A549 (cell line): ENCODE results near the gene ENO3. TPM values are rescaled to one million over a fixed set of nuclear protein-coding genes. Genes with fewer than 3 reads are reported as not detected.

Experiments
- ATAC-seq, 2 experiments: fragments of 200-7000 bp in 1 of 2; fragments of >200 bp in 1 of 2; cut with Nextera tagmentation in 1 of 2; cut with Tn5 transposase in 1 of 2; 3 replicates each; pipeline versions ENCODE4 v1.8.0 to v1.9.1; 2018 to 2020; ENCODE audit warnings: mild to moderate bottlenecking in 1 of 2, moderate library complexity in 1 of 2
- CTCF ChIA-PET: fragments of 300-600 bp; sonication (Branson Sonifier 250); formaldehyde crosslinking; extraction: SDS; loops from one replicate; lab custom pipeline; 2021; ENCODE audit warnings: antibody characterized with exemption, inconsistent platforms; lab: Yijun Ruan, JAX
- POLR2A ChIA-PET: fragments of 350-600 bp; formaldehyde crosslinking; extraction: SDS; loops from one replicate; lab custom pipeline; 2021; ENCODE audit warnings: antibody characterized with exemption, inconsistent platforms; lab: Yijun Ruan, JAX
- DNase-seq, 2 experiments: peaks; one replicate each; pipeline versions ENCODE4 v3.0.0 to v3.0.0-alpha.2; 2011 to 2016; ENCODE audit warnings: low read depth in 1 of 2, low spot score in 1 of 2
- FAIRE-seq: peaks from 2 replicates; lab custom pipeline; 2011; peaks lifted over from hg19 to GRCh38; lab: Jason Lieb, UNC
- H3K27ac ChIP-seq, 2 experiments: fragments of >200 bp; sonication (Bioruptor Twin); formaldehyde crosslinking; 3 replicates each; pipeline ENCODE4 v1.5.1; 2016 to 2017
- H3K4me1 ChIP-seq: fragments of >200 bp; sonication (Bioruptor Twin); formaldehyde crosslinking; 3 replicates; pipeline ENCODE4 v1.6.1; 2016
- H3K4me2 ChIP-seq: fragments of >200 bp; sonication (Bioruptor Twin); formaldehyde crosslinking; 3 replicates; pipeline ENCODE4 v1.6.1; 2016
- H3K4me3 ChIP-seq: fragments of >200 bp; sonication (Bioruptor Twin); formaldehyde crosslinking; 3 replicates; pipeline ENCODE4 v1.5.1; 2016
- H3K9me3 ChIP-seq: fragments of >200 bp; sonication (Bioruptor Twin); formaldehyde crosslinking; 3 replicates; pipeline ENCODE4 v1.6.1; 2016
- BHLHE40 ChIP-seq: IDR thresholded peaks from 2 replicates; pipeline ENCODE4 v1.6.1; 2012; ENCODE audit warnings: low read depth, low read length, inconsistent platforms
- CHD2 ChIP-seq: fragments of 150-350 bp; IDR thresholded peaks from 2 replicates; pipeline ENCODE4 v1.6.1; 2014; ENCODE audit warnings: low read length; ENCODE audit not compliant: partially characterized antibody
- CHD4 ChIP-seq: fragments of 200-600 bp; sonication (generic); IDR thresholded peaks from 2 replicates; pipeline ENCODE4 v1.6.1; 2016; ENCODE audit warnings: antibody characterized with exemption, mild to moderate bottlenecking, borderline replicate concordance
- FOXS1 ChIP-seq: fragments of 250-450 bp; sonication (Bioruptor Pico); IDR thresholded peaks from 2 replicates; pipeline ENCODE4 v1.5.0; 2020; ENCODE audit warnings: mild to moderate bottlenecking, moderate library complexity
- HEYL ChIP-seq: fragments of 250-450 bp; sonication (Bioruptor Pico); IDR thresholded peaks from 2 replicates; pipeline ENCODE4 v1.8.0; 2021; ENCODE audit warnings: mild to moderate bottlenecking, moderate library complexity
- HOXA7 ChIP-seq: fragments of 250-450 bp; sonication (Bioruptor Pico); IDR thresholded peaks from 2 replicates; pipeline ENCODE4 v1.5.0; 2020; ENCODE audit warnings: mild to moderate bottlenecking, moderate library complexity
- HOXB13 ChIP-seq: fragments of 250-450 bp; sonication (Bioruptor Pico); IDR thresholded peaks from 2 replicates; pipeline ENCODE4 v1.5.0; 2020; ENCODE audit warnings: low read depth, mild to moderate bottlenecking, moderate library complexity
- JUN ChIP-seq, 2 experiments: fragments of >200 bp; sonication (Bioruptor Twin); formaldehyde crosslinking; IDR thresholded peaks; 2 replicates in 1 of 2; 3 replicates in 1 of 2; pipeline ENCODE4 v1.6.1; 2016 to 2017
- NR3C1 ChIP-seq: fragments of >200 bp; sonication (Bioruptor Twin); formaldehyde crosslinking; IDR thresholded peaks from 3 replicates; pipeline ENCODE4 v1.6.1; 2017
- POLR2A ChIP-seq: IDR thresholded peaks from 2 replicates; pipeline ENCODE4 v1.6.1; 2012; ENCODE audit warnings: mild to moderate bottlenecking, low read length
- POLR2AphosphoS2 ChIP-seq: conservative IDR thresholded peaks from 2 replicates; pipeline ENCODE4 v1.6.1; 2012; ENCODE audit warnings: low read length, improper control_type of control experiment, inconsistent platforms
- RFX5 ChIP-seq: fragments of 450-650 bp; IDR thresholded peaks from 2 replicates; pipeline ENCODE4 v1.7.1; 2014; ENCODE audit warnings: antibody characterized with exemption, mild to moderate bottlenecking, moderate library complexity
- RNF2 ChIP-seq: fragments of 200-600 bp; sonication (generic); IDR thresholded peaks from 2 replicates; pipeline ENCODE4 v1.6.1; 2016; ENCODE audit warnings: low read depth, mild to moderate bottlenecking, antibody characterized with exemption, moderate library complexity, borderline replicate concordance
- TP53 ChIP-seq: fragments of 250-450 bp; sonication (Bioruptor Pico); IDR thresholded peaks from 2 replicates; pipeline ENCODE4 v1.5.0; 2021; ENCODE audit warnings: mild to moderate bottlenecking, moderate library complexity
- ZSCAN20 ChIP-seq: fragments of 250-450 bp; sonication (Bioruptor Pico); IDR thresholded peaks from 2 replicates; pipeline ENCODE4 v1.8.0; 2022; ENCODE audit warnings: mild to moderate bottlenecking, moderate library complexity
- WGBS: methylation state at CpG from one replicate; pipeline ENCODE4 v1.1.6; 2017; ENCODE audit errors: missing lambda C conversion rate; 5-methylcytosine and 5-hydroxymethylcytosine counted together
- polyA plus RNA-seq, 4 experiments: library from polyadenylated mRNA; depleted of rRNA in 3 of 4; stranded (reverse); fragments of >200 nt; fragmentation: RNase III in 1 of 4; extraction: RNeasy Plus Mini Kit Qiagen cat#74134 plus additional on column Dnase treatment in 1 of 4; gene quantifications; 2 replicates in 3 of 4; 3 replicates in 1 of 4; pipeline ENCODE4 v1.2.3, GENCODE V29; 2011 to 2017
- TF ChIP-seq, protein P1 (sequence below): fragments of >200 bp; sonication (Bioruptor Twin); formaldehyde crosslinking; IDR thresholded peaks from 2 replicates; pipeline ENCODE4 v1.6.1; 2016
- TF ChIP-seq, protein P2 (sequence below): IDR thresholded peaks from 2 replicates; pipeline ENCODE4 v1.6.1; 2012
- TF ChIP-seq, protein P3 (sequence below): fragments of >200 bp; sonication (Bioruptor Twin); formaldehyde crosslinking; IDR thresholded peaks from 3 replicates; pipeline ENCODE4 v1.5.1; 2016
- TF ChIP-seq, protein P4 (sequence below): IDR thresholded peaks from 2 replicates; pipeline ENCODE4 v1.6.1; 2012
- TF ChIP-seq, protein P5 (sequence below): IDR thresholded peaks from 2 replicates; pipeline ENCODE4 v1.6.1; 2012; ENCODE audit warnings: low read depth, borderline replicate concordance
- TF ChIP-seq, protein P6 (sequence below): fragments of 250-450 bp; sonication (Bioruptor Pico); IDR thresholded peaks from 2 replicates; pipeline ENCODE4 v1.5.0; 2021; ENCODE audit warnings: mild to moderate bottlenecking, moderate library complexity, borderline replicate concordance

ENO3 gene
- polyA plus RNA-seq, 2 of the 4 experiments (the other 2 are of a cell fraction) = 52.5 to 109 TPM

DNA sequence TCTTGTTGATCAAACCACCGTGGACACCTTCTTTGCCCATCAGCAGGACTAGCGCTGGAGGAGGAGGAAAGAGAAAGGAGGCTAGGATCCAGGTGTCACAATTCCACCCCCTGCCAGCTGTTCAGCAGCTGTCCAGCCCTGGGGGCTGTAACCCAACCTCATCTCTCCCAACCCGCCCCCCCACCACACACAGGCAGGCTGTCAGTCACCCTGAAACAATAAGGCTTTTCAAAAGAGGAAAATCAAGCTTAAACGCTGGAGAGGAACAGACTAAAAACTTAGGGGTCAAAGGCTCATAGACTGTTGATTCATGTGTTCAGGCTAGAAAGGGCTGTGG is 5.0 kb upstream of the ENO3 start:
- Histone ChIP-seq H3K27ac (peak overlapping the region; percentile 99), H3K9me3 (no peaks in the 10 kb centered on the region), H3K4me1 (peaks cover 59% of the 10 kb centered on the region), H3K4me2 (peak overlapping the region; percentile 99), H3K4me3 (peak overlapping the region; percentile 98)
- ChIA-PET POLR2A (interaction anchor here (5.3 kb wide), 1 partner anchor 21 kb away, joined by 67 read pairs; the partner anchor contains the start of gene SPAG7), CTCF (interaction anchor here (1.4 to 3.7 kb wide), 4 partner anchors 16 to 41 kb away, joined by 4 to 17 read pairs (median 8); partner anchors contain the start of genes CAMTA2 and SPAG7)
- TF ChIP-seq, protein P1, sequence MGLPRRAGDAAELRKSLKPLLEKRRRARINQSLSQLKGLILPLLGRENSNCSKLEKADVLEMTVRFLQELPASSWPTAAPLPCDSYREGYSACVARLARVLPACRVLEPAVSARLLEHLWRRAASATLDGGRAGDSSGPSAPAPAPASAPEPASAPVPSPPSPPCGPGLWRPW = no peak
- TF ChIP-seq RNF2 (no peak), FOXS1 (CRISPR knock-in tag) (no peak), HOXB13 (CRISPR knock-in tag) (no peak)
- TF ChIP-seq, protein P2, sequence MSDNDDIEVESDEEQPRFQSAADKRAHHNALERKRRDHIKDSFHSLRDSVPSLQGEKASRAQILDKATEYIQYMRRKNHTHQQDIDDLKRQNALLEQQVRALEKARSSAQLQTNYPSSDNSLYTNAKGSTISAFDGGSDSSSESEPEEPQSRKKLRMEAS = no peak
- WGBS = 4% methylated on average over 4 of the region's 4 CpGs
- DNase-seq (no peak), ATAC-seq (no peak), FAIRE-seq (no peak)

DNA sequence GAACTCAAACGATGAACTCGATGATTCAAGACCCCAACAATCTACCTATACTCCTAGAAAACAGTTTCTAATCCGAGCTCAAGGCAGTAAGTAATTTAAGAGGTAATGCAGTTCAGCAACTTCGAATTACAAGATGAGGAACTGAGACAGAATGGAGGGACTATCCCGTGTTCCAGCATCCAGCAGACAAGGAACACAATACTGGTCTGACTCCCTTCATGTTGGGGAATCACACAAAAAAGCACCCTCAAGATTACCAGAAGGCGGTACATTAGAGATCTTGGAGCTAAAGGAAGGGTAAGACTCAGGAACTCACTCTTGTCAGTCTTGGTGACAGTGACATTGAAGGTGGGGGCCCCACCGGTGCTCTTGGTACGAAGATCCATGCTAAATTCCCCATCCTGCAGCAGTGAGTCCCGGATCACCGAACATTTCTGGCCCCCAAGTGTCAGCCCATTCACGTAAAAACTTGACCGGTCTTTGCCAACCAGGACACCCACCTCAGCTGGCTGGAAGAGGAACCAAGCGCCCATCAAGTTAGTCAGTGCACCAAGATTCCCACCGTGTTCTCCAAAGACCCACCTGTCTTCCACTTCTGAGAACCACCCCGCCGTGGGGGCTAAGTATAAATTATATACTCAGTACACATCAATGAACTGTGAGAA is 4.5 kb upstream of the ENO3 start:
- 4% methylated on average over 16 of the region's 16 CpGs for WGBS
- Histone ChIP-seq H3K9me3 (no peaks in the 10 kb centered on the region), H3K4me3 (peak overlapping the region; percentile 98), H3K27ac (peak overlapping the region; percentile 99), H3K4me2 (peak overlapping the region; percentile 99), H3K4me1 (peaks cover 61% of the 10 kb centered on the region)
- DNase-seq = no peak
- no peak for ATAC-seq
- POLR2A ChIA-PET = interaction anchor here (5.3 kb wide), 1 partner anchor 21 kb away, joined by 67 read pairs; the partner anchor contains the start of gene SPAG7
- CTCF ChIA-PET = interaction anchor here (1.0 to 3.7 kb wide), 5 partner anchors 16 to 51 kb away, joined by 3 to 17 read pairs (median 4); partner anchors contain the start of genes CAMTA2, INCA1 and SPAG7
- TF ChIP-seq TP53 (CRISPR knock-in tag) (no peak), RNF2 (no peak), NR3C1 (no peak), POLR2AphosphoS2 (peak; percentile 36; the same call in 1 of the 2 replicates), CHD4 (no peak), BHLHE40 (no peak), ZSCAN20 (CRISPR knock-in tag) (no peak), HEYL (CRISPR knock-in tag) (no peak), HOXA7 (CRISPR knock-in tag) (no peak), POLR2A (no peak), RFX5 (no peak), JUN (IDR thresholded peaks at IDR 0.05) (0 out of 5 replicates have a peak, but pooled peaks of 1 of the 2 experiments have one; percentile 0), CHD2 (no peak)
- TF ChIP-seq, protein P3, sequence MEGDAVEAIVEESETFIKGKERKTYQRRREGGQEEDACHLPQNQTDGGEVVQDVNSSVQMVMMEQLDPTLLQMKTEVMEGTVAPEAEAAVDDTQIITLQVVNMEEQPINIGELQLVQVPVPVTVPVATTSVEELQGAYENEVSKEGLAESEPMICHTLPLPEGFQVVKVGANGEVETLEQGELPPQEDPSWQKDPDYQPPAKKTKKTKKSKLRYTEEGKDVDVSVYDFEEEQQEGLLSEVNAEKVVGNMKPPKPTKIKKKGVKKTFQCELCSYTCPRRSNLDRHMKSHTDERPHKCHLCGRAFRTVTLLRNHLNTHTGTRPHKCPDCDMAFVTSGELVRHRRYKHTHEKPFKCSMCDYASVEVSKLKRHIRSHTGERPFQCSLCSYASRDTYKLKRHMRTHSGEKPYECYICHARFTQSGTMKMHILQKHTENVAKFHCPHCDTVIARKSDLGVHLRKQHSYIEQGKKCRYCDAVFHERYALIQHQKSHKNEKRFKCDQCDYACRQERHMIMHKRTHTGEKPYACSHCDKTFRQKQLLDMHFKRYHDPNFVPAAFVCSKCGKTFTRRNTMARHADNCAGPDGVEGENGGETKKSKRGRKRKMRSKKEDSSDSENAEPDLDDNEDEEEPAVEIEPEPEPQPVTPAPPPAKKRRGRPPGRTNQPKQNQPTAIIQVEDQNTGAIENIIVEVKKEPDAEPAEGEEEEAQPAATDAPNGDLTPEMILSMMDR = no peak
- TF ChIP-seq, protein P4, sequence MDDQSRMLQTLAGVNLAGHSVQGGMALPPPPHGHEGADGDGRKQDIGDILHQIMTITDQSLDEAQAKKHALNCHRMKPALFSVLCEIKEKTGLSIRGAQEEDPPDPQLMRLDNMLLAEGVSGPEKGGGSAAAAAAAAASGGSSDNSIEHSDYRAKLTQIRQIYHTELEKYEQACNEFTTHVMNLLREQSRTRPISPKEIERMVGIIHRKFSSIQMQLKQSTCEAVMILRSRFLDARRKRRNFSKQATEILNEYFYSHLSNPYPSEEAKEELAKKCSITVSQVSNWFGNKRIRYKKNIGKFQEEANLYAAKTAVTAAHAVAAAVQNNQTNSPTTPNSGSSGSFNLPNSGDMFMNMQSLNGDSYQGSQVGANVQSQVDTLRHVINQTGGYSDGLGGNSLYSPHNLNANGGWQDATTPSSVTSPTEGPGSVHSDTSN = 0 out of 2 replicates have a peak, but pooled peaks have one; percentile 33
- TF ChIP-seq, protein P5, sequence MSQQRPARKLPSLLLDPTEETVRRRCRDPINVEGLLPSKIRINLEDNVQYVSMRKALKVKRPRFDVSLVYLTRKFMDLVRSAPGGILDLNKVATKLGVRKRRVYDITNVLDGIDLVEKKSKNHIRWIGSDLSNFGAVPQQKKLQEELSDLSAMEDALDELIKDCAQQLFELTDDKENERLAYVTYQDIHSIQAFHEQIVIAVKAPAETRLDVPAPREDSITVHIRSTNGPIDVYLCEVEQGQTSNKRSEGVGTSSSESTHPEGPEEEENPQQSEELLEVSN = no peak
- TF ChIP-seq, protein P6, sequence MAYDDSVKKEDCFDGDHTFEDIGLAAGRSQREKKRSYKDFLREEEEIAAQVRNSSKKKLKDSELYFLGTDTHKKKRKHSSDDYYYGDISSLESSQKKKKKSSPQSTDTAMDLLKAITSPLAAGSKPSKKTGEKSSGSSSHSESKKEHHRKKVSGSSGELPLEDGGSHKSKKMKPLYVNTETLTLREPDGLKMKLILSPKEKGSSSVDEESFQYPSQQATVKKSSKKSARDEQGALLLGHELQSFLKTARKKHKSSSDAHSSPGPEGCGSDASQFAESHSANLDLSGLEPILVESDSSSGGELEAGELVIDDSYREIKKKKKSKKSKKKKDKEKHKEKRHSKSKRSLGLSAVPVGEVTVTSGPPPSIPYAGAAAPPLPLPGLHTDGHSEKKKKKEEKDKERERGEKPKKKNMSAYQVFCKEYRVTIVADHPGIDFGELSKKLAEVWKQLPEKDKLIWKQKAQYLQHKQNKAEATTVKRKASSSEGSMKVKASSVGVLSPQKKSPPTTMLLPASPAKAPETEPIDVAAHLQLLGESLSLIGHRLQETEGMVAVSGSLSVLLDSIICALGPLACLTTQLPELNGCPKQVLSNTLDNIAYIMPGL (CRISPR knock-in tag) = no peak
- FAIRE-seq = no peak
